ENCODE data around the gene SPANXD.

SPANXD gene

GRCh38 chrX:141673946-141674345 lies 24.6 kb downstream of the SPANXD start:
- Histone ChIP-seq H2AFZ (ENCODE audit: low read depth, low read length) (no peak overlapping the region), H3K36me3 (ENCODE audit: control insufficient read depth in 1 of 2, insufficient read depth in 2 of 2, low read depth in 1 of 2, low read length in 2 of 2) (no peaks in the 10 kb centered on the region), H3K27ac (ENCODE audit: low read length, poor library complexity, severe bottlenecking) (no peak overlapping the region), H3K18ac (ENCODE audit: low read depth in 1 of 2, low read length in 2 of 2) (no peak overlapping the region), H3K4me3 (ENCODE audit: insufficient read depth in 1 of 2, low read depth in 1 of 2, low read length in 2 of 2) (no peak overlapping the region), H2BK120ac (ENCODE audit: low read depth, low read length) (no peak overlapping the region), H3K4me1 (ENCODE audit: control insufficient read depth, insufficient read depth, low read depth, low read length) (no peaks in the 10 kb centered on the region), H4K91ac (ENCODE audit: low read length) (no peak overlapping the region), H3K4me2 (ENCODE audit: low read length, poor library complexity, severe bottlenecking) (no peak overlapping the region), H3K9ac (ENCODE audit: low read length) (no peak overlapping the region), H3K14ac (ENCODE audit: low read length in 2 of 2) (no peak overlapping the region), H3K79me1 (replicated peaks; ENCODE audit: low read length, poor library complexity, severe bottlenecking) (no peaks in the 10 kb centered on the region), H2BK15ac (ENCODE audit: low read depth, poor library complexity, severe bottlenecking) (no peak overlapping the region), H4K8ac (ENCODE audit: low read length) (no peak overlapping the region), H3K9me3 (ENCODE audit: control insufficient read depth, low read length) (no peaks in the 10 kb centered on the region), H3K27me3 (ENCODE audit: control insufficient read depth in 1 of 2, insufficient read depth in 1 of 2, low read length in 2 of 2) (no peaks in the 10 kb centered on the region), H3K23ac (ENCODE audit: low read length in 2 of 2) (no peak overlapping the region), H2AK5ac (ENCODE audit: low read length, severe bottlenecking) (no peak overlapping the region), H2BK5ac (ENCODE audit: low read depth, low read length, poor library complexity, severe bottlenecking) (no peak overlapping the region), H3K4ac (ENCODE audit: low read depth in 1 of 2, low read length in 2 of 2) (no peak overlapping the region), H2BK12ac (ENCODE audit: low read length in 2 of 2) (no peak overlapping the region)
- no peak for DNase-seq
- WGBS = no CpG with 5 or more reads among the region's 2 CpGs

DNA sequence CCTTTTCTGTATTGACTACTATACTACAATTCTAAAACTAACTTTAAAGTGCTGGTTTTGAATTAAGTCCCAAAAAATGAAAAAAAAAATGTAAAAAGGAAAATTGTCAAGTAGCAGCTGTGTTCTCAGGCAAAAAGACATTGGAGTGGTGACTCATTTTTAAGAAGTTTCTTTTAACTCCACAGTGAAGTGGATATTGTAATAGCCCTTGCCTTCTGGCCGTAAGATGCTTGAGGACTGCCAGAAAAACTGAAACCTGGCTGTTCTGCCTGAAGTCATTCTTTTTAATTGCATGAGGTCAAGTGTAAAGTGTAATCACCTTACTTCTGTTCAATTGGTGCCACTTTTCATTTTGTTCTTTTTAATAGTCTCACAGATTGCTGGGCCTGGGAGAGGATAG lies 28.9 kb downstream of the SPANXD start:
- Histone ChIP-seq H2BK12ac (ENCODE audit: low read length in 2 of 2) (no peak overlapping the region), H3K4ac (ENCODE audit: low read depth in 1 of 2, low read length in 2 of 2) (no peak overlapping the region), H2AFZ (ENCODE audit: low read depth, low read length) (no peak overlapping the region), H3K9ac (ENCODE audit: low read length) (no peak overlapping the region), H3K27ac (ENCODE audit: low read length, poor library complexity, severe bottlenecking) (no peak overlapping the region), H2BK120ac (ENCODE audit: low read depth, low read length) (no peak overlapping the region), H3K14ac (ENCODE audit: low read length in 2 of 2) (no peak overlapping the region), H3K23ac (ENCODE audit: low read length in 2 of 2) (no peak overlapping the region), H2AK5ac (ENCODE audit: low read length, severe bottlenecking) (no peak overlapping the region), H2BK15ac (ENCODE audit: low read depth, poor library complexity, severe bottlenecking) (no peak overlapping the region), H4K91ac (ENCODE audit: low read length) (no peak overlapping the region), H3K79me1 (replicated peaks; ENCODE audit: low read length, poor library complexity, severe bottlenecking) (no peaks in the 10 kb centered on the region), H3K27me3 (ENCODE audit: control insufficient read depth in 1 of 2, insufficient read depth in 1 of 2, low read length in 2 of 2) (no peaks in the 10 kb centered on the region), H3K4me3 (ENCODE audit: insufficient read depth in 1 of 2, low read depth in 1 of 2, low read length in 2 of 2) (no peak overlapping the region), H4K8ac (ENCODE audit: low read length) (no peak overlapping the region), H3K18ac (ENCODE audit: low read depth in 1 of 2, low read length in 2 of 2) (no peak overlapping the region), H3K9me3 (ENCODE audit: control insufficient read depth, low read length) (no peaks in the 10 kb centered on the region), H3K36me3 (ENCODE audit: control insufficient read depth in 1 of 2, insufficient read depth in 2 of 2, low read depth in 1 of 2, low read length in 2 of 2) (no peaks in the 10 kb centered on the region), H2BK5ac (ENCODE audit: low read depth, low read length, poor library complexity, severe bottlenecking) (no peak overlapping the region), H3K4me2 (ENCODE audit: low read length, poor library complexity, severe bottlenecking) (no peak overlapping the region), H3K4me1 (ENCODE audit: control insufficient read depth, insufficient read depth, low read depth, low read length) (no peaks in the 10 kb centered on the region)
- DNase-seq = no peak
- WGBS = no CpG with 5 or more reads among the region's 1 CpG

- no CpG with 5 or more reads among the region's 4 CpGs for WGBS
Measured at GRCh38 chrX:141668371-141668770, 30.2 kb downstream of the SPANXD start.

DNA sequence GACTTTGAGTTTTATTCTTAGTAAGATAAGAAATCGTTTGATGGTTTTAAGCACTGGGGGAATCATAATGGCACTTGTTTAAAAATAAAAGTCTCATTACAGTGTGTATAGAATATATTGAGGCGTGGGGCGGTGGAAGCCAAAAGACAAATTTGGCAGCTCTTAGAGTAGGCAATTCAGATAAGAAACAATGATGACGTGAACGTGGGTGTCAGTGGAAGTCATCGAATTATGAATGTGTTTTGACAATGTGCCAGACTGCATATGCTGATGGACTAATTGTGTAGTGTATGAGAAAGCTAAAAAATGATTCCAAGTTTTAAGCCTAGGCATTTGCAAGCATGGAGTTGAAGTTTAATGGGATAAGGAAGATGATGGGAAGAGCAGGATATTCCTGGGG lies 35.8 kb downstream of the SPANXD start:
- Histone ChIP-seq H4K91ac (ENCODE audit: low read length) (no peak overlapping the region), H2BK120ac (ENCODE audit: low read depth, low read length) (no peak overlapping the region), H2BK5ac (ENCODE audit: low read depth, low read length, poor library complexity, severe bottlenecking) (no peak overlapping the region), H3K23ac (ENCODE audit: low read length in 2 of 2) (no peak overlapping the region), H3K14ac (ENCODE audit: low read length in 2 of 2) (no peak overlapping the region), H3K9ac (ENCODE audit: low read length) (no peak overlapping the region), H2AFZ (ENCODE audit: low read depth, low read length) (no peak overlapping the region), H3K4ac (ENCODE audit: low read depth in 1 of 2, low read length in 2 of 2) (no peak overlapping the region), H3K4me3 (ENCODE audit: insufficient read depth in 1 of 2, low read depth in 1 of 2, low read length in 2 of 2) (no peak overlapping the region), H4K8ac (ENCODE audit: low read length) (no peak overlapping the region), H3K18ac (ENCODE audit: low read depth in 1 of 2, low read length in 2 of 2) (no peak overlapping the region), H3K4me2 (ENCODE audit: low read length, poor library complexity, severe bottlenecking) (no peak overlapping the region), H3K4me1 (ENCODE audit: control insufficient read depth, insufficient read depth, low read depth, low read length) (no peaks in the 10 kb centered on the region), H2BK15ac (ENCODE audit: low read depth, poor library complexity, severe bottlenecking) (no peak overlapping the region), H2BK12ac (ENCODE audit: low read length in 2 of 2) (no peak overlapping the region), H3K27ac (ENCODE audit: low read length, poor library complexity, severe bottlenecking) (no peak overlapping the region), H3K36me3 (ENCODE audit: control insufficient read depth in 1 of 2, insufficient read depth in 2 of 2, low read depth in 1 of 2, low read length in 2 of 2) (no peaks in the 10 kb centered on the region), H3K79me1 (replicated peaks; ENCODE audit: low read length, poor library complexity, severe bottlenecking) (no peaks in the 10 kb centered on the region), H3K27me3 (ENCODE audit: control insufficient read depth in 1 of 2, insufficient read depth in 1 of 2, low read length in 2 of 2) (no peaks in the 10 kb centered on the region), H3K9me3 (ENCODE audit: control insufficient read depth, low read length) (peaks cover 5% of the 10 kb centered on the region), H2AK5ac (ENCODE audit: low read length, severe bottlenecking) (no peak overlapping the region)
- no peak for DNase-seq
- WGBS = 84% methylated on average over 6 of the region's 6 CpGs

More at GRCh38 chrX:141668371-141668770, 30.2 kb downstream of the SPANXD start:
- H3K23ac ChIP-seq (ENCODE audit: low read length in 2 of 2) = no peak overlapping the region
- H3K27ac ChIP-seq (ENCODE audit: low read length, poor library complexity, severe bottlenecking) = no peak overlapping the region
- H3K79me1 ChIP-seq (replicated peaks; ENCODE audit: low read length, poor library complexity, severe bottlenecking) = no peaks in the 10 kb centered on the region
- no peak overlapping the region for H3K4me3 ChIP-seq (ENCODE audit: insufficient read depth in 1 of 2, low read depth in 1 of 2, low read length in 2 of 2)
- H2BK15ac ChIP-seq (ENCODE audit: low read depth, poor library complexity, severe bottlenecking) = no peak overlapping the region
- no peak overlapping the region for H3K4ac ChIP-seq (ENCODE audit: low read depth in 1 of 2, low read length in 2 of 2)
- no peak overlapping the region for H3K4me2 ChIP-seq (ENCODE audit: low read length, poor library complexity, severe bottlenecking)
- no peak overlapping the region for H2AFZ ChIP-seq (ENCODE audit: low read depth, low read length)
- no peak overlapping the region for H3K14ac ChIP-seq (ENCODE audit: low read length in 2 of 2)
- no peaks in the 10 kb centered on the region for H3K4me1 ChIP-seq (ENCODE audit: control insufficient read depth, insufficient read depth, low read depth, low read length)
- H3K18ac ChIP-seq (ENCODE audit: low read depth in 1 of 2, low read length in 2 of 2) = no peak overlapping the region
- H2AK5ac ChIP-seq (ENCODE audit: low read length, severe bottlenecking) = no peak overlapping the region
- H3K9me3 ChIP-seq (ENCODE audit: control insufficient read depth, low read length) = no peaks in the 10 kb centered on the region
- no peak overlapping the region for H3K9ac ChIP-seq (ENCODE audit: low read length)
- H2BK12ac ChIP-seq (ENCODE audit: low read length in 2 of 2) = no peak overlapping the region
- no peak for DNase-seq
- no peaks in the 10 kb centered on the region for H3K36me3 ChIP-seq (ENCODE audit: control insufficient read depth in 1 of 2, insufficient read depth in 2 of 2, low read depth in 1 of 2, low read length in 2 of 2)
- H4K91ac ChIP-seq (ENCODE audit: low read length) = no peak overlapping the region
- H2BK5ac ChIP-seq (ENCODE audit: low read depth, low read length, poor library complexity, severe bottlenecking) = no peak overlapping the region
- H4K8ac ChIP-seq (ENCODE audit: low read length) = no peak overlapping the region
- no peak overlapping the region for H2BK120ac ChIP-seq (ENCODE audit: low read depth, low read length)
- H3K27me3 ChIP-seq (ENCODE audit: control insufficient read depth in 1 of 2, insufficient read depth in 1 of 2, low read length in 2 of 2) = no peaks in the 10 kb centered on the region

Data from mesenchymal stem cell (in vitro differentiated cells and primary cell).